SK-N-SH treated with all-trans-retinoic acid at 6 μM for 48 hours (cell line): ENCODE measurements around the gene MAGEA2B.

Experiments used
- ARNTL ChIP-seq: fragments of 450-650 bp; formaldehyde crosslinking; IDR thresholded peaks from 2 replicates; pipeline ENCODE4 v1.5.0; 2020; ENCODE audit warnings: low read depth, mild to moderate bottlenecking, moderate library complexity, borderline replicate concordance
- OSR1 ChIP-seq: fragments of 250-450 bp; sonication (Bioruptor Pico); IDR thresholded peaks from 2 replicates; pipeline ENCODE4 v1.8.0; 2022; ENCODE audit warnings: moderate library complexity, mild to moderate bottlenecking, inconsistent platforms
- PPARA ChIP-seq: fragments of 250-450 bp; sonication (Bioruptor Pico); IDR thresholded peaks from 2 replicates; pipeline ENCODE4 v1.5.0; 2020; ENCODE audit warnings: mild to moderate bottlenecking, borderline replicate concordance

DNA sequence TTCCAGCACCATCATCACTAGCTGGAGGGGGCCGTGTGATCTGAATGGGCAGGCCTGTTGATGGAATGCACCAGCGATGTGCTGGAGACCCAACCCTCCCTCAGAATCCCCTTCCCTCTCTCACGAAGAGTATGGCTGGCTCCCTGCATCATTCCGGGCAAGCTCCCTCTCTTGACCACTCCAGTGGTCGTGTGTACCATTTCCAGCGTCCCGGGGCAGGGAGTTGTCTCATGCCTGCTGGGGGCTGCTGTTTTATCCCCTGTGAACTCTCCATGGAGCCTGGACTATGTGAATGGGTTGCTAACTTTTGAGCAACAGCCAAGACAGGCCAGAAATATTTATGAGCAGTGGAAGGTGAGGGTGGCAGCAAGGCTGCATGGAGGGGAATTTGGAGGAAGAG is 11.0 kb downstream of the MAGEA2B start:
- TF ChIP-seq PPARA (CRISPR knock-in tag) (no peak), OSR1 (CRISPR knock-in tag) (no peak), ARNTL (CRISPR knock-in tag) (no peak)
